ENCODE results near the gene VGLL3.
"Not testable (repeated sequence)": the region's sequence is repeated elsewhere in the genome, so short reads cannot be mapped to it uniquely, and the experiment has no call there.

Gene VGLL3

GRCh38 chr3:86989006-86989405, 1.9 kb downstream of the VGLL3 start:
- no peak for DNase-seq (ENCODE audit: low spot score)

GRCh38 chr3:86988235-86988634, 2.7 kb downstream of the VGLL3 start:
- DNase-seq (ENCODE audit: low spot score): no peak

GRCh38 chr3:86987421-86987715, 3.6 kb downstream of the VGLL3 start:
- no peak for DNase-seq (ENCODE audit: low spot score)

GRCh38 chr3:86986671-86987420, 4.1 kb downstream of the VGLL3 start:
- DNase-seq (ENCODE audit: low spot score): no peak

GRCh38 chr3:86985181-86985826, 5.6 kb downstream of the VGLL3 start:
- DNase-seq (ENCODE audit: low spot score): no peak

GRCh38 chr3:86984271-86984670, 6.7 kb downstream of the VGLL3 start:
- no peak for DNase-seq (ENCODE audit: low spot score)

GRCh38 chr3:86982883-86983282, 8.1 kb downstream of the VGLL3 start:
- DNase-seq (ENCODE audit: low spot score): no peak

- no peak for DNase-seq (ENCODE audit: low spot score)
Observed at GRCh38 chr3:86978111-86978551, 12.8 kb downstream of the VGLL3 start.

GRCh38 chr3:86976219-86976618, 14.7 kb downstream of the VGLL3 start:
- no peak for DNase-seq (ENCODE audit: low spot score)

- not testable (repeated sequence) for DNase-seq (ENCODE audit: low spot score)
Observed at GRCh38 chr3:86974177-86974576, 16.8 kb downstream of the VGLL3 start.

GRCh38 chr3:86973440-86973839, 17.5 kb downstream of the VGLL3 start:
- DNase-seq (ENCODE audit: low spot score): no peak

- peak; percentile 39 for DNase-seq (ENCODE audit: low spot score)
Observed at GRCh38 chr3:86969500-86970189, 21.3 kb downstream of the VGLL3 start.

GRCh38 chr3:86968244-86968932, 22.6 kb downstream of the VGLL3 start:
- DNase-seq (ENCODE audit: low spot score): no peak

- DNase-seq (ENCODE audit: low spot score): no peak
Observed at GRCh38 chr3:86967062-86967461, 23.9 kb downstream of the VGLL3 start.

- DNase-seq (ENCODE audit: low spot score): no peak
Observed at GRCh38 chr3:86965166-86965565, 25.8 kb downstream of the VGLL3 start.

- DNase-seq (ENCODE audit: low spot score): no peak
Observed at GRCh38 chr3:86963611-86964010, 27.3 kb downstream of the VGLL3 start.

GRCh38 chr3:86961297-86961696, 29.7 kb downstream of the VGLL3 start:
- no peak for DNase-seq (ENCODE audit: low spot score)

- no peak for DNase-seq (ENCODE audit: low spot score)
Observed at GRCh38 chr3:86960550-86960949, 30.4 kb downstream of the VGLL3 start.

GRCh38 chr3:86958534-86958933, 32.4 kb downstream of the VGLL3 start:
- no peak for DNase-seq (ENCODE audit: low spot score)

- no peak for DNase-seq (ENCODE audit: low spot score)
Observed at GRCh38 chr3:86954747-86955146, 36.2 kb downstream of the VGLL3 start.

GRCh38 chr3:86954226-86954625, 36.7 kb downstream of the VGLL3 start:
- no peak for DNase-seq (ENCODE audit: low spot score)

- DNase-seq (ENCODE audit: low spot score): no peak
Observed at GRCh38 chr3:86951322-86951721, 39.6 kb downstream of the VGLL3 start.

GRCh38 chr3:86950717-86951116, 40.2 kb downstream of the VGLL3 start:
- DNase-seq (ENCODE audit: low spot score): no peak

Data from hematopoietic multipotent progenitor cell treated with erythropoietin and hydrocortisone succinate and interleukin-3 and kit ligand, for 17 days (in vitro differentiated cells).